HepG2 (cell line): ENCODE data around the gene BRAF. TPM values are rescaled to one million over a fixed set of nuclear protein-coding genes. Genes with fewer than 3 reads are reported as not detected.

Experiments
- ATAC-seq: fragments of 200-7000 bp; cut with Tn5 transposase; 3 replicates; pipeline ENCODE4 v1.9.1; 2020; ENCODE audit warnings: mild to moderate bottlenecking, moderate library complexity
- BruUV-seq: library from RNA; stranded (reverse); fragments of 400-500 nt; replicated peaks from 2 replicates; lab custom pipeline; 2021; lab: Mats Ljungman, UMichigan
- CTCF ChIA-PET: fragments of 300-600 bp; formaldehyde crosslinking; extraction: SDS; loops from one replicate; lab custom pipeline; 2021; ENCODE audit warnings: low total read pairs, inconsistent platforms, low intra/inter-chr PET ratio; lab: Yijun Ruan, JAX
- POLR2A ChIA-PET: fragments of 350-600 bp; sonication (Branson Sonifier 250); formaldehyde crosslinking; loops from one replicate; lab custom pipeline; 2020; ENCODE audit warnings: antibody characterized with exemption, inconsistent platforms; lab: Yijun Ruan, JAX
- DNase-seq: peaks from one replicate; pipeline ENCODE4 v3.0.0-alpha.2; 2015; ENCODE audit warnings: low spot score
- FAIRE-seq: peaks from 3 replicates; lab custom pipeline; 2011; peaks lifted over from hg19 to GRCh38; lab: Jason Lieb, UNC
- H2AFZ ChIP-seq: one replicate; pipeline ENCODE4 v1.6.1; 2011; ENCODE audit warnings: low read length, inconsistent platforms
- H3K27ac ChIP-seq: fragments of 300-600 bp; 3 replicates; pipeline ENCODE4 v1.8.0; 2011; ENCODE audit warnings: mixed run types, mild to moderate bottlenecking, mixed read lengths, low read length, inconsistent platforms; ENCODE audit not compliant: insufficient read depth; ENCODE audit errors: extremely low read length
- H3K27me3 ChIP-seq, 2 experiments: fragments of 200-600 bp in 1 of 2; 2 replicates in 1 of 2; 3 replicates in 1 of 2; pipeline versions ENCODE4 v1.6.0 to v1.8.0; 2011; ENCODE audit warnings: low read length in 2 of 2, mild to moderate bottlenecking in 2 of 2, moderate library complexity in 2 of 2, inconsistent platforms in 1 of 2; ENCODE audit not compliant: insufficient read depth in 2 of 2, control insufficient read depth in 1 of 2
- H3K36me3 ChIP-seq, 2 experiments: fragments of 200-600 bp in 1 of 2; replicated peaks in 1 of 2; 2 replicates in 1 of 2; 3 replicates in 1 of 2; pipeline versions ENCODE4 v1.5.1 to v1.8.0; 2011; ENCODE audit warnings: low read length in 2 of 2, inconsistent platforms in 1 of 2; ENCODE audit not compliant: insufficient read depth in 2 of 2, control insufficient read depth in 1 of 2
- H3K4me1 ChIP-seq: 2 replicates; pipeline ENCODE4 v1.5.1; 2012; ENCODE audit warnings: low read length, inconsistent platforms; ENCODE audit not compliant: insufficient read depth
- H3K4me2 ChIP-seq: 2 replicates; pipeline ENCODE4 v1.6.0; 2011; ENCODE audit warnings: low read depth, low read length, inconsistent platforms
- H3K4me3 ChIP-seq, 3 experiments: fragments of 200-600 bp in 1 of 3; sonication (generic), shearing (Covaris generic) in 1 of 3; replicated peaks in 1 of 3; 2 replicates each; pipeline ENCODE4 v1.5.1; 2011 to 2016; ENCODE audit warnings: low read length in 3 of 3, inconsistent platforms in 2 of 3, low read depth in 2 of 3, mild to moderate bottlenecking in 2 of 3, control low read depth in 1 of 3, mixed read lengths in 1 of 3; ENCODE audit not compliant: insufficient read depth in 1 of 3
- H3K79me2 ChIP-seq: one replicate; pipeline ENCODE4 v1.6.1; 2011; ENCODE audit warnings: low read length, inconsistent platforms; ENCODE audit not compliant: insufficient read depth
- H3K9ac ChIP-seq: 2 replicates; pipeline ENCODE4 v1.6.0; 2011; ENCODE audit warnings: mild to moderate bottlenecking, low read depth, low read length, inconsistent platforms; ENCODE audit not compliant: insufficient read depth
- H3K9me3 ChIP-seq: 2 replicates; pipeline ENCODE4 v1.5.1; 2012; ENCODE audit warnings: mild to moderate bottlenecking, low read length
- H4K20me1 ChIP-seq: 2 replicates; pipeline ENCODE4 v1.6.0; 2011; ENCODE audit warnings: inconsistent platforms, mild to moderate bottlenecking, low read length, moderate library complexity; ENCODE audit not compliant: insufficient read depth
- AHR ChIP-seq: IDR thresholded peaks from 2 replicates; pipeline ENCODE4 v1.6.1; 2018; ENCODE audit warnings: missing genetic modification reagents, missing compliant biosample characterization
- DDIT3 ChIP-seq: sonication (generic); formaldehyde crosslinking; IDR thresholded peaks from 2 replicates; pipeline ENCODE4 v1.4.0; 2020; ENCODE audit warnings: mild to moderate bottlenecking, missing genetic modification reagents
- DPF2 ChIP-seq: sonication (generic); formaldehyde crosslinking; IDR thresholded peaks from 2 replicates; pipeline ENCODE4 v1.4.0; 2020; ENCODE audit warnings: mild to moderate bottlenecking, low read depth, missing genetic modification reagents, borderline replicate concordance
- GATAD1 ChIP-seq: IDR thresholded peaks from 2 replicates; pipeline ENCODE4 v1.6.1; 2016; ENCODE audit warnings: missing genetic modification reagents, missing compliant biosample characterization
- KDM5A ChIP-seq: fragments of 200-600 bp; sonication (generic); IDR thresholded peaks from 2 replicates; pipeline ENCODE4 v1.7.0; 2018; ENCODE audit warnings: antibody characterized with exemption, mild to moderate bottlenecking, low read length, borderline replicate concordance
- PTBP1 ChIP-seq: fragments of 200-400 bp; formaldehyde crosslinking; IDR thresholded peaks from 2 replicates; pipeline ENCODE4 v1.6.1; 2018; ENCODE audit warnings: low read length, low read depth; ENCODE audit not compliant: poor library complexity, severe bottlenecking
- TBX2 ChIP-seq: sonication (generic); formaldehyde crosslinking; IDR thresholded peaks from 2 replicates; pipeline ENCODE4 v1.5.0; 2020; ENCODE audit warnings: missing genetic modification reagents, mild to moderate bottlenecking, borderline replicate concordance
- ZBTB25 ChIP-seq: IDR thresholded peaks from 2 replicates; pipeline ENCODE4 v1.6.1; 2018; ENCODE audit warnings: missing genetic modification reagents
- ZNF274 ChIP-seq: sonication (generic); formaldehyde crosslinking; IDR thresholded peaks from 2 replicates; pipeline ENCODE4 v1.5.1; 2020; ENCODE audit warnings: mild to moderate bottlenecking, missing genetic modification reagents
- ZNF546 ChIP-seq: sonication (generic); formaldehyde crosslinking; conservative IDR thresholded peaks from 2 replicates; pipeline ENCODE4 v1.8.1; 2023; ENCODE audit warnings: mild to moderate bottlenecking, missing genetic modification reagents
- ZNF558 ChIP-seq: sonication (generic); formaldehyde crosslinking; IDR thresholded peaks from 2 replicates; pipeline ENCODE4 v1.9.0; 2022; ENCODE audit warnings: mild to moderate bottlenecking, missing genetic modification reagents, borderline replicate concordance
- ZNF569 ChIP-seq: sonication (generic); formaldehyde crosslinking; IDR thresholded peaks from 2 replicates; pipeline ENCODE4 v1.5.0; 2020; ENCODE audit warnings: mild to moderate bottlenecking, missing genetic modification reagents, moderate library complexity, borderline replicate concordance
- ZNF691 ChIP-seq: sonication (generic); formaldehyde crosslinking; IDR thresholded peaks from 2 replicates; pipeline ENCODE4 v1.4.0; 2020; ENCODE audit warnings: missing genetic modification reagents, low read depth, mild to moderate bottlenecking, borderline replicate concordance
- WGBS: methylation state at CpG from one replicate; pipeline ENCODE4 v1.1.6; 2017; ENCODE audit warnings: low lambda C conversion rate; 5-methylcytosine and 5-hydroxymethylcytosine counted together
- in situ Hi-C: cut with HindIII; loops from 2 replicates; pipeline ENCODE4 v1.10.0; 2017; ENCODE audit warnings: low pct_unique_long_range_greater_than_20kb; ENCODE audit not compliant: extremely low pct_ligation_motif_present
- intact Hi-C: fragments of 100-400 bp; cut with micrococcal nuclease; formaldehyde crosslinking; loops from one replicate; pipeline ENCODE4 v1.10.0; 2022; ENCODE audit not compliant: unreplicated experiment
- polyA plus RNA-seq, 8 experiments: library from polyadenylated mRNA; depleted of rRNA in 3 of 8; stranded (reverse) in 7 of 8; unstranded in 1 of 8; fragments of >200 nt; fragmentation: Illumina TruSeq in 4 of 8; extraction: Trizol in 4 of 8; gene quantifications; 2 replicates each; pipeline versions ENCODE4 v1.2.1 to v1.2.3, GENCODE V29; 2011 to 2016; ENCODE audit warnings: low read depth in 4 of 8, missing spikeins in 1 of 8, mixed read lengths in 1 of 8; ENCODE audit not compliant: insufficient read depth in 1 of 8
- total RNA-seq, 5 experiments: library from RNA; depleted of rRNA; stranded (reverse); fragments of >200 nt; fragmentation: Illumina TruSeq; extraction: Trizol; gene quantifications; 2 replicates each; pipeline ENCODE4 v1.2.3, GENCODE V29; 2016; ENCODE audit warnings: low read depth in 1 of 5
- TF ChIP-seq, protein P1 (sequence below): sonication (generic); formaldehyde crosslinking; conservative IDR thresholded peaks from 2 replicates; pipeline ENCODE4 v1.4.0; 2020; ENCODE audit warnings: missing genetic modification reagents

Gene BRAF
- total and polyA plus RNA-seq, 2 of the 13 experiments (the other 11 are each of a cell fraction or from before 2014, with no cell fraction given): 12.5 to 13.4 TPM

GRCh38 chr7:140678081-140678815, 246.5 kb downstream of the BRAF start (continued):
- TF ChIP-seq, protein P1, sequence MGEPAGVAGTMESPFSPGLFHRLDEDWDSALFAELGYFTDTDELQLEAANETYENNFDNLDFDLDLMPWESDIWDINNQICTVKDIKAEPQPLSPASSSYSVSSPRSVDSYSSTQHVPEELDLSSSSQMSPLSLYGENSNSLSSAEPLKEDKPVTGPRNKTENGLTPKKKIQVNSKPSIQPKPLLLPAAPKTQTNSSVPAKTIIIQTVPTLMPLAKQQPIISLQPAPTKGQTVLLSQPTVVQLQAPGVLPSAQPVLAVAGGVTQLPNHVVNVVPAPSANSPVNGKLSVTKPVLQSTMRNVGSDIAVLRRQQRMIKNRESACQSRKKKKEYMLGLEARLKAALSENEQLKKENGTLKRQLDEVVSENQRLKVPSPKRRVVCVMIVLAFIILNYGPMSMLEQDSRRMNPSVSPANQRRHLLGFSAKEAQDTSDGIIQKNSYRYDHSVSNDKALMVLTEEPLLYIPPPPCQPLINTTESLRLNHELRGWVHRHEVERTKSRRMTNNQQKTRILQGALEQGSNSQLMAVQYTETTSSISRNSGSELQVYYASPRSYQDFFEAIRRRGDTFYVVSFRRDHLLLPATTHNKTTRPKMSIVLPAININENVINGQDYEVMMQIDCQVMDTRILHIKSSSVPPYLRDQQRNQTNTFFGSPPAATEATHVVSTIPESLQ (CRISPR knock-in tag): no peak
- TF ChIP-seq DDIT3: no peak
- no peak for TF ChIP-seq ZNF691 (CRISPR knock-in tag)
- TF ChIP-seq ZBTB25 (CRISPR knock-in tag): no peak
- TF ChIP-seq KDM5A: no peak
- no peak for TF ChIP-seq ZNF274 (CRISPR knock-in tag)

DNA sequence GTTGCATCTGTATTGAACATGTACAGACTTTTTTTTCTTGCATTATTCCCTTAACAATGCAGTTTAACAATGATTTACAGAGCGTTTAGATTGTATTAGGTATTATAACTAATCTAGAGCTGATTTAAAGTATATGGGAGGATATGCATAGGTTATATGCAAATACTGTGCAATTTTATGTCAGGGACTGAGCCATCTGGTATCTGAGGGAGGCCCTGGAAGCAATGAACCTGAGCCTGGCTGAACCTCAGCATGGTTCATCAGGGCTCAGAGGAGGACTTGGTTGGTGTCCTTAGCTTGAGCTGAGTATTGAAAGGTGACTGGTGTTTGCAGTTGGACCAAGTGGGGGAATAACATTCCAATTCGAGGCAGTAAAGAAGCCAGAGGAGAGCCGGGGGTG, 247.2 kb downstream of the BRAF start:
- no peak for ATAC-seq
- peaks cover 1 to 10% of the 10 kb centered on the region in 2 experiments; a peak in 2 of 5 replicates for H3K36me3 ChIP-seq
- no peak overlapping the region for H2AFZ ChIP-seq
- H3K27ac ChIP-seq: no peak overlapping the region
- H3K4me1 ChIP-seq: peaks cover 9% of the 10 kb centered on the region
- no peak for FAIRE-seq
- intact Hi-C loops (no loop called here), in situ Hi-C loops (loop anchor here (25.0 kb wide), 1 partner anchor 335 kb away; the partner anchor contains the start of gene MRPS33)
- no peak overlapping the region for H3K4me3 ChIP-seq
- WGBS: 97% methylated on average over 3 of the region's 3 CpGs
- H4K20me1 ChIP-seq: no peaks in the 10 kb centered on the region
- no peaks in the 10 kb centered on the region for H3K79me2 ChIP-seq
- POLR2A ChIA-PET: no interaction called here
- no peak overlapping the region for H3K9ac ChIP-seq
- H3K27me3 ChIP-seq: no peaks in the 10 kb centered on the region
- H3K9me3 ChIP-seq: no peaks in the 10 kb centered on the region
- CTCF ChIA-PET: no interaction called here
- DNase-seq: no peak
- no TSS peak for BruUV-seq
- no peak overlapping the region for H3K4me2 ChIP-seq
- no peak for TF ChIP-seq ZNF558 (CRISPR knock-in tag)
- no peak for TF ChIP-seq ZNF569 (CRISPR knock-in tag)
- TF ChIP-seq DPF2 (CRISPR knock-in tag): no peak
- no peak for TF ChIP-seq AHR
- TF ChIP-seq ZNF546 (CRISPR knock-in tag): no peak
- no peak for TF ChIP-seq GATAD1 (CRISPR knock-in tag)
- TF ChIP-seq PTBP1: no peak
- no peak for TF ChIP-seq TBX2 (CRISPR knock-in tag)
